ENCODE data around the gene IFIH1.

DNA sequence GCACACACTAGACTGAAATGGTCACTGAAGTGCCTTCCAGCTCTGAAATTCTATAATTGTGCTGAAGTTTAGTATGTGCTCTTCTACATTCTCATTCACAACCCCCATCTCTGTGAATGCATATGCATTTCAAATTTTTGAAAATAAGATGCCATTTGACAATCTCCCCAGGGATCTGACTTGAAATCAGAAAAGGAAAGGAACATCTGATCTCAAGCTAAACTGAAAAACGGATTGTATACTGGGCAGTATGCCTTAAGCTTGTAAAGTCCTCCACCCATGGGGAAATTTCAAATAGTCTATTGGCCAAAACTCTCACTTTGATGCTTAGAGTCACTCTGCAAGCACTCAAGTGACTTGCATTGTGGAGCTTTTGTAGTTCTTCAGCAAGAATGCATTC, 98.1 kb downstream of the IFIH1 start:
- TF ChIP-seq, protein P1, sequence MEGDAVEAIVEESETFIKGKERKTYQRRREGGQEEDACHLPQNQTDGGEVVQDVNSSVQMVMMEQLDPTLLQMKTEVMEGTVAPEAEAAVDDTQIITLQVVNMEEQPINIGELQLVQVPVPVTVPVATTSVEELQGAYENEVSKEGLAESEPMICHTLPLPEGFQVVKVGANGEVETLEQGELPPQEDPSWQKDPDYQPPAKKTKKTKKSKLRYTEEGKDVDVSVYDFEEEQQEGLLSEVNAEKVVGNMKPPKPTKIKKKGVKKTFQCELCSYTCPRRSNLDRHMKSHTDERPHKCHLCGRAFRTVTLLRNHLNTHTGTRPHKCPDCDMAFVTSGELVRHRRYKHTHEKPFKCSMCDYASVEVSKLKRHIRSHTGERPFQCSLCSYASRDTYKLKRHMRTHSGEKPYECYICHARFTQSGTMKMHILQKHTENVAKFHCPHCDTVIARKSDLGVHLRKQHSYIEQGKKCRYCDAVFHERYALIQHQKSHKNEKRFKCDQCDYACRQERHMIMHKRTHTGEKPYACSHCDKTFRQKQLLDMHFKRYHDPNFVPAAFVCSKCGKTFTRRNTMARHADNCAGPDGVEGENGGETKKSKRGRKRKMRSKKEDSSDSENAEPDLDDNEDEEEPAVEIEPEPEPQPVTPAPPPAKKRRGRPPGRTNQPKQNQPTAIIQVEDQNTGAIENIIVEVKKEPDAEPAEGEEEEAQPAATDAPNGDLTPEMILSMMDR (conservative IDR thresholded peaks at IDR 0.05) = no peak
- TF ChIP-seq EZH2 (IDR thresholded peaks at IDR 0.05; ENCODE audit: low read depth) = no peak

Measured in PC-9 (cell line).